Measurements from ENCODE around the gene AGAP2. TPM values are rescaled to one million over a fixed set of nuclear protein-coding genes. Genes with fewer than 3 reads are reported as not detected.

The AGAP2 gene
- total RNA-seq, 2 donors from 2014 or later: 3.2 to 5.0 TPM

DNA sequence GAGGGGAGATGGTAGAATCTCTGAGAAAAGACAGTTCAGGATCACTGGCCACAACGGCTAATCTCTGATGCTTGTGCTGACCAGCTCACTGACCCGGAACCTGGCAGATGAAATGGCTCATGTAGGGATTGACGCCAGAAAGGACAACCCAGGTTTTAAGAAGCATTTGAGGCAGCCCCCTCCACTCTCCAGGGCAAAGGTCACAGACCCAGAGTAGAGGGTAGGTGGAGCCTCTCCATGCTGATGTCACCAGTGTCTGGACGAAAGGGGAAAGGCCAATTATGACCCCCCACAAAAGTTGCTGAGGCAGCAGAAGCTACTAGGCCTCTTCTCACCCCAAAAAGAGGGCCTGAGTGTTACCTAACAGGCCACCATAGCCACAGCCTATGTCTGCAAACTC lies 32.2 kb upstream of the AGAP2 start:
- DNase-seq (no peak), ATAC-seq (no peak)
- intact Hi-C loops (cut with DNase I): no loop called here

DNA sequence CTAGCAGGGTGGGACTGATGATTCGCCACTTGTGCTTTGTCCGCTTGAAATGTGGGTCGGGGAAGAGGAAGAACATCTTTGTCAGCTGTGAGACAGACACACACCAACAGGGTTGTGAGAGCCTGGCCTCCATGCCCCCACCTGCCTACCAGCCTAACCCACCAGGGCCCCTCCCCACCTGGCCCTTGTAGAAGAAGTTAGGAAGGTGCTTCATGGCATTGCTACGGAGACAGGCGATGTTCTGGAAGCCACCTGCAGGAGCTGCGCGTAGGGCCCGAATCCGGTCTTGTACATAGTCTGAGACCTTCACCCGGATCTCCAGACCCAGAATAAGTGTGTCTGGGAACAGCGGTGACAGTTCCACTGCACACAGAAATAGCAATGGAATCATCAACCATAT lies 31.1 kb upstream of the AGAP2 start:
- DNase-seq (no peak), ATAC-seq (no peak)
- intact Hi-C loops (cut with DNase I): no loop called here

DNA sequence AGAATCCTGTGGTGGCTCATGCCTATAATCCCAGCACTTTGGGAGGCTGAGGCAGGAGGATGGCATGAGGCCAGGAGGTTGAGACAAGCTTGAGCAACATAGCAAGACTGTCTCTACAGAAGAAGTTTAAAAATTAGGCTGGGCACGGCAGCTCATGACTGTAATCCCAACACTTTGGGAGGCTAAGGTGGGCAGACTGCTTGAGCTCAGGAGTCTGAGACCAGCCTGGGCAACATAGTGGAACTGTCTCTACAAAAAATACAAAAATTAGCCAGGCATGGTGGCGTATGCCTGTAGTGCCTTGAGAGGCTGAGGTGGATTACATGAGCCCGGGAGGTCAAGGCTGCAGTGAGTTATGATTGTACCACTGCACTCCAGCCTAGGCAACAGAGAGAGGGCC lies 29.3 kb upstream of the AGAP2 start:
- ATAC-seq: no peak
- intact Hi-C loops (cut with DNase I): no loop called here

DNA sequence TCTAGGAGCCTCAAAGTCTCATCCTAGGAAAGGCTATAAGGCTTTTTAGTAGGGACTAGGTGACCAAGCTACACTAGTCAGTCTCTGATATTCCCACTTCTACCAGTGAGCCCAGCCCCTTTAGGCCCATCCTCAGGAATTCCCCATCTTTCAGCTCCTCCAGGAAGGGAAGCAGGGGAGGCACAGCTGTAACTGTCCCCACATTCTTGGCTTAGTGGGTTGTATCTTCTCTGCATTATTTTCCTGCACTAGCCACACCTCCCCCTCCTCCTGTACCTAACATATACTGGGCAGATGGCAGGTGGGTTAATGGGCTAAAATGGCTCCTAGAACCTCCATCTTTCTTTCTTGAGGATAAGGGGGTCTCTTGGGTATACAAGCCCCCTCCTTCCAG lies 28.8 kb upstream of the AGAP2 start:
- intact Hi-C loops (cut with DNase I): no loop called here
- DNase-seq (no peak), ATAC-seq (no peak)

More for the DNA sequence above, 29.3 kb upstream of the AGAP2 start:
- DNase-seq: no peak

DNA sequence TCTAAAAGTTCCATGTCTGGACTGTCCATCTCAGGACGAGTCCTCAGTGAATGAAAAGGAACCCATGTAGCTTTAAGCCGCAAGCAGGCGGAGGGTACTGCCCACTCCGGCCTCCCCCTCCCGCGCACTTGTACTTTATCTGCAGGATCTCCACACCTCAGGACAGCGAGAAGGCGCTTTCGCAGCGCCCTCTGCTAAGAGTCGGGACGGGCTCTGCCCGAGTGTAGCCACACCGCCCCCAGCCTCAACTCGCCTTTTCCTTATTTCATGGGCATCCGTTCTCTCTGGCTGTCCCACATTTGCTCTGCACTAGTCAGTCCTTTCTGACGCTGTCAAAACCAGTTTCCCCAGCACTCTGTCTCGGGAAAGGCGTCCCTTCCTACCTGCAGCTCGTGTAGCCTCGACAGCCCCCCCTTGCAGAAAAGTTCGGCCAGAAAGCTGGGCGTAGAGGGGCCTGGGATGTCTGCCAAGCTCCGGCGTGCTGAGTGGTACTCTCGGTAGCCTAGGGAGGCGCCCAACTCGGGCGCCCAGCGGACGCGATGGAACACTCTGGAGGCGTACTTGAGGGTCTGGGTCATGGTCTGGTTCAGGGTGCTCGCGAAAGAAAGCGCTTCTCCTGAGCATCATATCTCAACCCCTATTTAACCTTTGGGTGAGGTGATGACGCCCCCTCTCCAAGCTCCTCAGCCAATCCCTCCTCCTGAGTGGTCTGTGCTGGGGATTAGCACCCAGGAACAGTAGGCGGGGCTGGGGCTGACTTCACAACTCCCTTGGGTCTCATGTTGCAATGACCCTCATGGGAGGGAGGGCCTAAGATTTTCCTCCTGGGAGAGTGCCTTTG lies 28.1 kb upstream of the AGAP2 start, which contains the start of gene CYP27B1:
Gene CYP27B1 (minus strand): TSS at position 615 of the 841 bp plus-strand sequence. CDS start 37 bp downstream, at position 578.
- ATAC-seq (peak; percentile 19 to 24), DNase-seq (peak; percentile 49)
- intact Hi-C loops (cut with DNase I): no loop called here

DNA sequence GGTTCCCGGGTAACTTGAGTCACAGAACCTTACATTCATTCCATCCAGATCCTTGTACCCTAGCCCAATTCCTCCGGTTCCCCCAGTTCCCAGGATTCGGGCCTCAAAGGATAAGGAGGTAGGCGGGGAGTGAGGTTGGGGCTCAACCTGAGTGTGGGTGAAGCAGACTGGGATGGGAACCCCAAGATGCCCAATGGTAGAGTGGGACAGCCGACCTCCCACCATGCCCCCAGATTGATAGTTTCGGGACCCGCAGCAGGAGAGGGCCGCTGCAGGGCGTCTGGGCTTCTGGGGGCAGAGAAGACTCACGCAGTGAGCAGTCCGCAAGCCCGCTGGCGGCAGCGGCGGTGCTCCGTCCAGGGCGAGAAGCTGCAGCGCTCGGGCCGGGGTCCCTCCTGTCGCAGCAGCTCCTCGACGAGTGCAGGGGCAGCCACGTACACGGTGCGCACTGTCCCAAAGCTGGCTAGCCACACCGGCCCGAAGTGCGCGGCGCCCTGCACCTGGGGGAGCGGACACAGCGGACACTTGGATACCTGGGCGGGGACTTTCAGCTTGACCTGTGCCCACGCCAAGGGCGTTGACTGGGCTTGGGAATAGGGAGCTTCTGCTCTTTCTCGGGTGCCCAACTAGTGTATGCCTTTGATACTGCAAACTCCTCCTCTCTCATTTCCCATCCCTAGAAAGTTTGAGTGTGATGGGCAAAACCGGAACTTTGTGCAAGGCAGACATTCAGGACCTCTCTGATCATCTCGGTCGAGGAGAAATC lies 27.3 kb upstream of the AGAP2 start:
- DNase-seq (no peak), ATAC-seq (peak; percentile 13 to 26)
- intact Hi-C loops (cut with DNase I): no loop called here

DNA sequence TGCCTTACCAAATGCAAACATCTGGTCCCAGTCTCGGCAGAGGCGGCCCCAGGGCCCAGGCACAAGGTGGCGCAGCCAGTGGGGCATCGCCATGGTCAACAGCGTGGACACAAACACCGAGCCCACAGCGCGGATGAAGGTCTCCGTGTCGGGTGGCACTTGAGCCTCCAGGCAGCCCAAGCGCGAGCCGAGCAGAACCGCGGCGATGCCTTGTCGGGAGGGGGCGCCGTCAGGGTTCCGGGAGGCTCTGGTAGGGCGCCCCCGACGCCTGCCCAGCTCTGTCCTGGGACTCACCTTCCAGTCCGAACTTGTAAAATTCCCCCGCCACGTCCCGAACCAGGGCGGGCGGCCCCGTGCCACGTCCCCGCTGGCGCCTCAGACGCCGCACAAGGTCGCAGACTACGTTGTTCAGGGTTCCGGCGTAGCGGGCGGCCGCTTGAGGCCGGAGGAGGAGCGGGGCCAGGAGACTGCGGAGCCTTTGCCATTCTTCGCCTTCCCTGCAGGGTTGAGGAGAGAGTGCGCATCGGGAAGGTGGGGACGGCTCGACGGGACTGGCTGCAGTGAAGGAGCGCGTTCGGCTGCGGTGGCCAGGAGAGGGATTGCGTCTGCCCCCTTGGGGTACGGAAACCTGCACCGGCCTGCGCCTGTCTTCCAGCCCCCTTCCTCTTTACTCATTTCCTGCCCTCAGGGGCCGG lies 26.6 kb upstream of the AGAP2 start:
- ATAC-seq: peak; percentile 51 to 62
- DNase-seq: peak; percentile 47

DNA sequence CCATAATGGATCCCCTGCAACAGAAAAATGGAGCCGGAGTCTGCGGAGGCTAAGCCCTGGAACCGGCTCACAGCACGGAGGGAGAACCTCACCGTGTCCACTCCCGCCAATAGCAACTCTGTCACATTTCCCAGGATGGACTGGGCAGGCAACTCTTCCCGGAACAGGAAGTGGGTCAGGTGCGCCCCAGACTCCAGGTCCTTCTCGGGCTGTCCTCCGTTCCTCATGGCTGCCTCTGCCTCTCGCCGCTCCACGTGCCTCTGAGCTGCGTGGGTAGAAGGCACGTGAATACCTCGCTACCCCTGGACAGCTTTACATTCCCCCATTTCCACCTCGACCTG lies 26.1 kb upstream of the AGAP2 start:
- ATAC-seq (peak in 1 of 2 donors; percentile 6), DNase-seq (no peak)
- intact Hi-C loops (cut with DNase I): no loop called here

More for the DNA sequence above, 26.6 kb upstream of the AGAP2 start:
- intact Hi-C loops (cut with DNase I): no loop called here

DNA sequence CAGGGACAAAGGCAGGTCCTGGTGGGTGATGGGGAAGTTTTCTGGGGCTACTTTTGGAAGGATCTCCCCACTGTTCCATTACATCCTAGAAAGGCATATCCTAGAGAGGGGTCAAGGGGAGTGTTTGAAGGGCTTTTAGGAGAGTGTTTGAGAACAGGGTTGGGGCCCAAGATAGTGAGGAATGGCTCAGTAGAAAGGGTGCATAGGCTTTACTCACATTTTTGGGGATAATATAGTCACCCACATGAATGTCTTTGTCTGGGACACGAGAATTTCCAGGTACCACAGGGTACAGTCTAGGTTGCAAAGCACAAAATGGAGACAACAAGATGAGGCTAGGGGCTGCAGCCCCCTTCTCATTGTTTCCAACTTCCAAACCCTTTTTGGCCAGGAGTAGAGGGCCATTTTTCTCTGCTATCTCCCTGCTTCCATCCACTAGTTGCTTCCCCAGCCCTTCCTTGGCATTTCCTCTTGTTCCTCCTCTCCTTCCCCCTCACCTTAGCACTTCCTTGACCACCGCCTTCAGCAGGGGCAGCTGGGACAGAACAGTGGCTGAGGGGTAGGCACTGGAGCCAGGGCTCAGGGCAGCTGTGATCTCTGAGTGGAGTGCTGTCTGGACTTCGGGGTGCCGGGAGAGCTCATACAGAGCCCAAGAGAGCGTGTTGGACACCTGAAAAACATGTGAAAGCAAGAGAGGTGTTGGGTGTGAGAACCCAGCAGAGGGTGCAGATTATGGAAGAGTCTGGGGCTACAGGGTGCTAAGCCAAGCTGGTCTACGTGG lies 25.5 kb upstream of the AGAP2 start:
- DNase-seq (no peak), ATAC-seq (no peak)
- intact Hi-C loops (cut with DNase I): no loop called here

DNA sequence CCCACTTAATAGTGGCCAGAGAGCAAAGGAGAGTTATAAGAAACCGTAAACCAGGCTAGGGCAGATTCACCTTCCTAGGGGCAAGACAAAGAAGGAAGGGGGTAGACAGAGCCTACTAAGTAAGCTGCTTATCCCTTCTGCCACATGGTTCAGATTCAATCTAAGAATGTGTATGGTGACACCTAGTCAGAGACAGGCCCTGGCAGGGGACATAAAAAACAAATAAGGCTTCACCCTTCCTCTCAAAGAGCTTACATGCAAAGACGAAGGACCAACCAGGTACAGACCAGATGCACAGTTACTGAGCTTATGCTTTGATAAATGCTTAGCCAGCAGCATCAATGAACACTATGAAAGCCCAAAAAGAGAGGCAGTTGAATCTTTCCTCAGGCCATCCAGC lies 23.9 kb upstream of the AGAP2 start:
- intact Hi-C loops (cut with DNase I): no loop called here
- no peak for DNase-seq
- no peak for ATAC-seq

DNA sequence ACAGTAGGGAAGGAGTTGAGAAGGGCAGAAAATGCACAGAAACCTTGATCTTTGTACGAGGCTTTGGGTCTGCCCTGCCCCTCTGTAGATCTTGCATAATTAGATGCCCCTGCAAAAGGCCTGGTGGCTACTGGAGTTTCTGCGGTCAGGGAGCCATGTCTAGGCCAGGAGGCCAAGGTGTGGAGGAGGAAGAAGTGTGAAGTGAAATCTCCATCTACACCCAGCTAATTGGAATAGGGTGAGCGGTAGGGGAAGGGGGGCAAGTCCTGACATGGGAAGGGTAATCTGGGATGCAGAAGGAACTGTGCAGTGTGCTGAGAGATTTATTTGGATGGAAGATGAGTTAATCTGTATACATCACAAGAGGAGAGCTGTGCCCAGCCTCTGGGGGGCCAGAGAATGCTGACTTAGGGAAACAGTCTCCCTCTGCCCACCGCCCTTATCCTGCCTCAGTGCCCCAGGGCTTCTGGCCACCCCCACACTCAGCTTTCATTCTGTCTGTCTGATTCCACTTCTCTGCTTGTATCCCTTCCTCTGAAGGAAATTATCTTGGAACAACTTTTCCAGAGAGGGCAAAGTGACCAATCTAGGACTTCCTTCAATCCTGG lies 23.0 kb upstream of the AGAP2 start:
- DNase-seq (no peak), ATAC-seq (no peak)
- intact Hi-C loops (cut with DNase I): no loop called here

DNA sequence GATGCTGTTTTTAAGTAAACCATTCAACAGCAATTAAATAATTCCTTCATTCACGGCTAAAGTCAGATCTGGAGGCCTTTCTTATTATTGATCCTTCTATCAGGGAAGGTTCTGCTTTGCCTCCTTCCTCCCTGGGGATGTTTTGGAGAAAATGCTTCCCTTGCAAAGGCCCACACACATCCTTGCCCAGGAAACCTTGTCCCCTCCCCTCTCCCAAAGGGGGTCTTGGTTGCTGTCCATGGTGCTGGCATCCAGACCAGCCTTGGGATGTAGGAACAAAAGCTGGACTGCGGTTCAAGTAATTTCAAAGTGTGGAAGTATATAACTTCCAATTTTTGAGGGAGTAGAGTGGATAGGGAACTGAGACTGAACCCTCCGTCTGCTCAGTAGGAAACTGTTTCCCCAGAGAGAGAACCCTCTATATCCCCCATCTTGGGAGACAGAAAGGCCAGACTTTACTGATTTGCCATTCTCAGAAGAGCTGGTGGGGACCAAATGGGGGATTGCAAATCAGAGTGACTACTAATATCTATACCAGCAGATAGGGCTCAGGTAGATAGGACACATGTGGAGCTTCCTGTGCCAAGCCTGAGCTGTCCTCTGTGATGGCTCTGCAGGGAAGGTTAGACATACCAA lies 21.9 kb upstream of the AGAP2 start:
- DNase-seq (no peak), ATAC-seq (no peak)
- intact Hi-C loops (cut with DNase I): no loop called here

DNA sequence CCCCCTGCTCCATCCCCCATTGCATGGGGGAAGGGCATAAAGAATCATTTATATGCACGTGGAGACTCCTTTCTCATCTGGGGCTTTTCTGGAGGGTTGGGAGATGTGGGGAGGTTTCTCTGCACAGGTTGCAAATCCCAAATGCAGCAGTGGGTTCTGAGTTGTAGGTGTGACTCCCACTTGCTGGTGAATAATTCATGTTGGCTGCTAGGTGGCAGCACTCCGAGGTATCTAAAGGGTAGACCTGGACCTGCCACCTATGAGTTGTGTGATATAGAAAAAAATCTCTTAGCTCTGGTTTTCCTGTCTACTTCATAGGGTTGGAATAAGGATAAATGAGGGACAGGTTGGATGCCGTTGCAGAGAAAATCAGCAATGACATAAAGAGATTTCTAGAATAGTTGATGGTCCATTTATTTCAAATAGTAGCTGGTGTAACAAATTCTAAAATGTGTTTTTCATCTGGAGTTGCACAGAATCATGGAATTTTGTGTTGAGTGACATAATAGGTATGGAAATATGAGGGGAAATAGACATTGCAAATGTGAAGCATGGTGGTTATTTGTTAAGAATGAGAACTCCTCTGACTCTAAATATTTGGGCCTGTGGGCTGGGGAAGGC lies 20.9 kb upstream of the AGAP2 start:
- ATAC-seq (no peak), DNase-seq (no peak)
- intact Hi-C loops (cut with DNase I): no loop called here

DNA sequence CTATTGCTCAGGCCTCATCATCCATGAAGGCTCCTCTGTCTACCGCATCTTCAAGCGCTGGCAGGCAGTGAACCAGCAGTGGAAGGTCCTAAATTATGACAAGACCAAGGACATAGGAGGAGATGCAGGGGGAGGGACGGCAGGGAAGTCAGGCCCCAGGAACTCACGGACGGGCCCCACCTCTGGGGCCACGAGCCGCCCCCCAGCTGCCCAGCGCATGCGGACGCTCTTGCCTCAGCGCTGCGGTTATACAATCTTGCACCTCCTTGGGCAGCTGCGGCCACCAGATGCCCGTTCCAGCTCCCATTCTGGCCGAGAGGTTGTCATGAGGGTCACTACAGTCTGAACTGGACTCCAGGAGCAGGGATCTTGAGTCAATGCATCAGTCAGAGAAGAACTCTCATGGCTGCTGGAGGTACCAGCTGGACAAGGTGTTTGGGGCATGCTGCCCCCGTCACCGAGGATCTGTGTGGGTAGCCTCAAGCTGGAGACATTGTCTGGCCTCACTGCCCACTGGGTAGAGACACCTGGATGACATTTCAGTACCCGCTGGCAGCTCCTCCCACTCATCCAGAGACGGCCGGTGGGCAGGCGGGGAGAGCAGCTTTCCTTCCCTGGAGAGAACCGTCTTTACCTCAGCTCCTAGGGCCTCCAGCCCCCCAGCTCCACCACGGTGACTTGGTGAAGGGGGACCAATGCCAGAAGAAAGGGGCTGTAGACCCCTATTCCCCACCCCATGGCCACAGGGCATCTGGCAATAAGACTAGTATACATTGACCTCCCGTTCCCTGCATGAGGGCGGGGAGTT lies 20.2 kb upstream of the AGAP2 start:
- DNase-seq (no peak), ATAC-seq (no peak)
- intact Hi-C loops (cut with DNase I): no loop called here

DNA sequence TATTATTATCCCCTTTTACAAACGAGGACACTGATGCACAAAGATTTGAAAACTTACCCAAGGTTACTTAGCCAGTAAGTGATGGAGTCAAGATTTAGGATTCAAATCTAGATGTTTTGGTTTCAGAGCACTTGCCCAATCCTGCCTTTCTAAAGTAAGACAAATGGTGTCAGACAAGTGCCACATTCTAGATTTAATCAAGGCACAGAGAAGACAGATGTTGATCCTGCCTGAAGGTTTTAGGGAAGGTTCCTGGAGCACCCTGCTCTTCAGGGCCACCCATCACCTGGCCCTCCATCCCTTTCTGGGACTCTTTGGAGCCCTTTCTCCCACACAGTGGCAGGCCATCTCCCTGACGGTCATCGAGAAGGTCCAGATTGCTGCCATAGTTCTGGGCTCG lies 19.2 kb upstream of the AGAP2 start:
- ATAC-seq: no peak
- no peak for DNase-seq
- intact Hi-C loops (cut with DNase I): no loop called here

DNA sequence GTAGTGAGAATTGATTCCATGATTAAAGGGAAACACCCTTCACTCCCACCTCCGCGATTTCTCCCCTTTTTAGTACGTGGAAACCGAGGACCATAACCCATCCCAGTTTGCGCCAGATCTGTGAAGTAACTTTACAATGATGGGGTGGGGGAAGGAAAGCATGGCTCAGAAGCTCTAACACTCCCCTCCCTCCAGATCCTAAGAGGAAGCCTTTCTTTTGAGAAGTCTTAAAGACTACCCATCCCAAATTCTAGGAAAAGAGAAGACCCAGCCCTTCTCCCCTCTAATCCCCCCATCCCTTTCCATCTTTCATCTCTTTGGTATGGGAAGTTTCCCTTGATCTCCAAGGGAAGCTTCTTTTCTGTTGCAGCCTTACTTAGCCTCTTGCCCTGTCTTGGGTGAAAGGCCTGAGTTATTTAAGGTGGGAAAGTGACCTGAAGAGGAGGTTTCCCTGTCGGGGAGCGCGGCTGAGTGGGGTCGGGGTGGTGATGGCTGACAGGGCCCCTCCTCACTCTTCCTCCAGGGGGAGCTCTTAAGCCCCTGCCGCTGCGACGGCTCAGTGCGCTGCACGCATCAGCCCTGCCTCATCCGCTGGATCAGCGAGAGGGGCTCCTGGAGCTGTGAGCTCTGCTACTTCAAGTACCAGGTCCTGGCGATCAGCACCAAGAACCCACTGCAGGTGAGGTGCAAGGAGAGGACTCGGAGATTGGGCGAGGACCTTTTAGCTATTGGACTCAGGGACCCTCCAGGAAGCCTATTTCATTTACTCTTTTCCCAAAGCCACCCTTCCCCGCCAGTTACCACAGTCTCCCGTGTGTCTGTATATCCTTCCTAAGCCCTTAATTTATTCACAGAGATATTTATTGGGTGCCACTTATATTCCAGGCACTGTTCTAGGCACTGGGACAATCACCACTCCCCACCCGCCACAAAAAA lies 18.1 kb upstream of the AGAP2 start:
- intact Hi-C loops (cut with DNase I): no loop called here
- ATAC-seq: no peak
- no peak for DNase-seq
